Astrocyte (in vitro differentiated cells and primary cell): ENCODE data around the gene SNX10. TPM values are rescaled to one million over a fixed set of nuclear protein-coding genes. Genes with fewer than 3 reads are reported as not detected.

Experiments
- DNase-seq: peaks from one replicate; pipeline ENCODE4 v3.0.0-alpha.2; 2010; ENCODE audit warnings: low read depth
- FAIRE-seq: peaks from 2 replicates; lab custom pipeline; 2011; peaks lifted over from hg19 to GRCh38; lab: Jason Lieb, UNC
- H2AFZ ChIP-seq: 2 replicates; pipeline ENCODE4 v1.6.0; 2012; ENCODE audit warnings: low read depth, low read length, inconsistent platforms
- H3K27ac ChIP-seq: 2 replicates; pipeline ENCODE4 v1.5.1; 2011; ENCODE audit warnings: low read depth, low read length, inconsistent platforms
- H3K27me3 ChIP-seq: 2 replicates; pipeline ENCODE4 v1.6.0; 2011; ENCODE audit warnings: low read length, inconsistent platforms; ENCODE audit not compliant: insufficient read depth
- H3K36me3 ChIP-seq: 2 replicates; pipeline ENCODE4 v1.5.1; 2011; ENCODE audit warnings: low read length, inconsistent platforms; ENCODE audit not compliant: insufficient read depth
- H3K4me1 ChIP-seq: 2 replicates; pipeline ENCODE4 v1.5.1; 2011; ENCODE audit warnings: low read length, inconsistent platforms; ENCODE audit not compliant: insufficient read depth
- H3K4me2 ChIP-seq: 2 replicates; pipeline ENCODE4 v1.6.0; 2012; ENCODE audit warnings: low read length, inconsistent platforms
- H3K4me3 ChIP-seq: 2 replicates; pipeline ENCODE4 v1.5.1; 2011; ENCODE audit warnings: low read depth, mild to moderate bottlenecking, low read length, inconsistent platforms; ENCODE audit not compliant: insufficient read depth
- H3K79me2 ChIP-seq: 2 replicates; pipeline ENCODE4 v1.6.0; 2012; ENCODE audit warnings: mild to moderate bottlenecking, low read length, inconsistent platforms; ENCODE audit not compliant: insufficient read depth
- H3K9ac ChIP-seq: 2 replicates; pipeline ENCODE4 v1.6.0; 2012; ENCODE audit warnings: mild to moderate bottlenecking, low read length, inconsistent platforms
- H3K9me3 ChIP-seq: 2 replicates; pipeline ENCODE4 v1.5.1; 2012; ENCODE audit warnings: low read depth, mild to moderate bottlenecking, low read length, inconsistent platforms; ENCODE audit not compliant: insufficient read depth
- H4K20me1 ChIP-seq: 2 replicates; pipeline ENCODE4 v1.6.0; 2012; ENCODE audit warnings: low read length, inconsistent platforms; ENCODE audit not compliant: insufficient read depth
- H3K27ac Mint-ChIP-seq: one replicate; pipeline ENCODE4 v1.8.0; 2021; ENCODE audit warnings: mild to moderate bottlenecking, mixed read lengths; ENCODE audit not compliant: unreplicated experiment
- H3K27me3 Mint-ChIP-seq: one replicate; pipeline ENCODE4 v1.8.0; 2021; ENCODE audit warnings: low read depth, mixed read lengths; ENCODE audit not compliant: unreplicated experiment
- H3K36me3 Mint-ChIP-seq: one replicate; pipeline ENCODE4 v1.8.0; 2021; ENCODE audit warnings: low read depth, mixed read lengths; ENCODE audit not compliant: unreplicated experiment
- H3K4me1 Mint-ChIP-seq: one replicate; pipeline ENCODE4 v1.8.0; 2021; ENCODE audit warnings: low read depth, mixed read lengths; ENCODE audit not compliant: unreplicated experiment
- H3K4me3 Mint-ChIP-seq: one replicate; pipeline ENCODE4 v1.8.0; 2021; ENCODE audit warnings: mild to moderate bottlenecking, moderate library complexity, mixed read lengths; ENCODE audit not compliant: unreplicated experiment
- H3K9me3 Mint-ChIP-seq: one replicate; pipeline ENCODE4 v1.8.0; 2021; ENCODE audit warnings: mild to moderate bottlenecking, mixed read lengths; ENCODE audit not compliant: unreplicated experiment
- EZH2 ChIP-seq: IDR thresholded peaks from 2 replicates; pipeline ENCODE4 v1.6.1; 2012; ENCODE audit warnings: mild to moderate bottlenecking, low read length, inconsistent platforms; ENCODE audit not compliant: insufficient read depth
- total RNA-seq: library from RNA; stranded (reverse); gene quantifications from 2 replicates; pipeline ENCODE4 v1.2.1, GENCODE V29; 2021
- TF ChIP-seq, protein P1 (sequence below): IDR thresholded peaks from 2 replicates; pipeline ENCODE4 v1.5.1; 2011; ENCODE audit warnings: low read depth, mild to moderate bottlenecking, inconsistent platforms, low read length, moderate library complexity; ENCODE audit not compliant: insufficient read depth

Gene SNX10
- total RNA-seq, 1 donor from 2014 or later, result 5.4 TPM

- Histone ChIP-seq H3K4me1 (no peaks in the 10 kb centered on the region), H2AFZ (no peak overlapping the region), H3K79me2 (no peaks in the 10 kb centered on the region), H3K27me3 (no peaks in the 10 kb centered on the region), H4K20me1 (no peaks in the 10 kb centered on the region), H3K9me3 (no peaks in the 10 kb centered on the region), H3K4me2 (no peak overlapping the region), H3K36me3 (no peaks in the 10 kb centered on the region), H3K9ac (no peak overlapping the region), H3K27ac (no peak overlapping the region), H3K4me3 (no peak overlapping the region)
- Mint-ChIP-seq H3K27ac (no peak overlapping the region), H3K27me3 (no peaks in the 10 kb centered on the region), H3K4me3 (no peak overlapping the region), H3K36me3 (no peaks in the 10 kb centered on the region), H3K4me1 (no peaks in the 10 kb centered on the region), H3K9me3 (no peaks in the 10 kb centered on the region)
- no peak for TF ChIP-seq EZH2
- TF ChIP-seq, protein P1, sequence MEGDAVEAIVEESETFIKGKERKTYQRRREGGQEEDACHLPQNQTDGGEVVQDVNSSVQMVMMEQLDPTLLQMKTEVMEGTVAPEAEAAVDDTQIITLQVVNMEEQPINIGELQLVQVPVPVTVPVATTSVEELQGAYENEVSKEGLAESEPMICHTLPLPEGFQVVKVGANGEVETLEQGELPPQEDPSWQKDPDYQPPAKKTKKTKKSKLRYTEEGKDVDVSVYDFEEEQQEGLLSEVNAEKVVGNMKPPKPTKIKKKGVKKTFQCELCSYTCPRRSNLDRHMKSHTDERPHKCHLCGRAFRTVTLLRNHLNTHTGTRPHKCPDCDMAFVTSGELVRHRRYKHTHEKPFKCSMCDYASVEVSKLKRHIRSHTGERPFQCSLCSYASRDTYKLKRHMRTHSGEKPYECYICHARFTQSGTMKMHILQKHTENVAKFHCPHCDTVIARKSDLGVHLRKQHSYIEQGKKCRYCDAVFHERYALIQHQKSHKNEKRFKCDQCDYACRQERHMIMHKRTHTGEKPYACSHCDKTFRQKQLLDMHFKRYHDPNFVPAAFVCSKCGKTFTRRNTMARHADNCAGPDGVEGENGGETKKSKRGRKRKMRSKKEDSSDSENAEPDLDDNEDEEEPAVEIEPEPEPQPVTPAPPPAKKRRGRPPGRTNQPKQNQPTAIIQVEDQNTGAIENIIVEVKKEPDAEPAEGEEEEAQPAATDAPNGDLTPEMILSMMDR, result no peak
- no peak for FAIRE-seq
- no peak for DNase-seq
Observed at GRCh38 chr7:26356929-26357798, 65.5 kb downstream of the SNX10 start.

- no peaks in the 10 kb centered on the region for H3K9me3 Mint-ChIP-seq
- no peaks in the 10 kb centered on the region for H3K4me1 Mint-ChIP-seq
- FAIRE-seq (no peak), DNase-seq (no peak)
- no peaks in the 10 kb centered on the region for H3K36me3 ChIP-seq
- no peak overlapping the region for H3K27ac ChIP-seq
- no peaks in the 10 kb centered on the region for H3K36me3 Mint-ChIP-seq
- no peaks in the 10 kb centered on the region for H3K4me1 ChIP-seq
- H3K4me2 ChIP-seq, result no peak overlapping the region
- H3K27me3 ChIP-seq, result no peaks in the 10 kb centered on the region
- H3K27me3 Mint-ChIP-seq, result no peaks in the 10 kb centered on the region
- H3K79me2 ChIP-seq, result no peaks in the 10 kb centered on the region
- TF ChIP-seq, protein P1, result no peak
- no peak for TF ChIP-seq EZH2
- H3K9ac ChIP-seq, result no peak overlapping the region
- H3K9me3 ChIP-seq, result no peaks in the 10 kb centered on the region
- no peaks in the 10 kb centered on the region for H4K20me1 ChIP-seq
- no peak overlapping the region for H3K4me3 Mint-ChIP-seq
- no peak overlapping the region for H3K4me3 ChIP-seq
- H2AFZ ChIP-seq, result no peak overlapping the region
- no peak overlapping the region for H3K27ac Mint-ChIP-seq
Observed at GRCh38 chr7:26357799-26358151, 66.1 kb downstream of the SNX10 start.

- FAIRE-seq, result no peak
- Histone ChIP-seq H3K4me1 (no peaks in the 10 kb centered on the region), H4K20me1 (no peaks in the 10 kb centered on the region), H3K36me3 (no peaks in the 10 kb centered on the region), H3K79me2 (no peaks in the 10 kb centered on the region), H3K9me3 (no peaks in the 10 kb centered on the region), H3K27me3 (no peaks in the 10 kb centered on the region), H3K27ac (no peak overlapping the region), H3K4me3 (no peak overlapping the region), H2AFZ (no peak overlapping the region), H3K9ac (no peak overlapping the region), H3K4me2 (no peak overlapping the region)
- TF ChIP-seq EZH2, result no peak
- TF ChIP-seq, protein P1, result no peak
- no peak overlapping the region for H3K4me3 Mint-ChIP-seq
- H3K36me3 Mint-ChIP-seq, result no peaks in the 10 kb centered on the region
- H3K9me3 Mint-ChIP-seq, result no peaks in the 10 kb centered on the region
- H3K27ac Mint-ChIP-seq, result no peak overlapping the region
- H3K27me3 Mint-ChIP-seq, result no peaks in the 10 kb centered on the region
- no peak for DNase-seq
- H3K4me1 Mint-ChIP-seq, result peaks cover 5% of the 10 kb centered on the region
Observed at GRCh38 chr7:26360650-26361049, 69.0 kb downstream of the SNX10 start.
